HG02973 (cell line): ENCODE results near the gene MAN2B1.
"Not testable (repeated sequence)": the region's sequence is repeated elsewhere in the genome, so short reads cannot be mapped to it uniquely, and the experiment has no call there.

Source experiments
- ATAC-seq: cut with Tn5 transposase; IDR thresholded peaks from one replicate; pipeline ENCODE4 v1.9.1; 2021; ENCODE audit warnings: moderate library complexity; ENCODE audit not compliant: unreplicated experiment

MAN2B1 gene

DNA sequence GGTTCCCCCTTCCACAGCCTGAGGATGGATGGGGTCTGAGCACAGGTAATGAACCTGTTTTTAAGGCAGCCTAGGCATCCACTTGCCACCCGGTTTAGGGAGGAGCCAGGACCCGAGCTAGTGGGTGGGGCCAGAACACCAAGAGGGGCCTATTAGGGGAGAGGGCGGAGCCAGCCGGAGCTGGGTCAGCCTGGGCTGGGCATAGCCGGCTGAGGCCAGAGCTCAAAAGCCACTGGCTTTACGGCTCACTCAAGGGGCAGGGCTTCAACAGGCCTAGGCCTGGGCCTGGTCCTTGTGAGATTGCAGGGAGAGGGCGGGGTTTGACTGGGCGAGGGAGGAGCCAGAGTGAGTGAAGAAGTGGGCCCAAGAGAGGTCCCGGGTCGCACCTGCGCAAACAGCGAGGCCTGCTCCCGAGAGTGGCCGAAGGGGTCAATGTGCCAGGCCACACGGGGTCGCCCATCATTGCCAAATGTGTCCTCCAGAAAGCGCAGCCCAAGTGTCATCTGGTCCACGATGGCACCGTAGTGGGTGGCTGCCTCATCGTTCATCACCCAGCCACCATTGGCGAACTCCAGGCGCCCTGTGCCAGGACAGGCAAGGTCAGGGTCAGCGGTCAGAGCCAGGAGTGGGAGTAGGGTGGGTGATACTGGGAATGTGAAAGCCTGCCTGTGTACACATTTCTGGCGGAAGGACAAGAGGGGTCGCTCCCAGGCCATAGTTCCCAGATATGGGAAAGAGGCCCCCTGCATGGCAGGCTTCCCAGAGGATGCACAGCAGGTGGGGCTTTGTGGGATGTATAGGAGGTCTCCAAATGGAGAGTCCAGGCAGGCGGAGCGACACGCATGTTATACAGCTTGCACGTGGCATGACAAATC, 1.9 kb downstream of the MAN2B1 start:
- ATAC-seq, result no peak

GRCh38 chr19:12660980-12661379, 5.6 kb downstream of the MAN2B1 start:
- no peak for ATAC-seq

DNA sequence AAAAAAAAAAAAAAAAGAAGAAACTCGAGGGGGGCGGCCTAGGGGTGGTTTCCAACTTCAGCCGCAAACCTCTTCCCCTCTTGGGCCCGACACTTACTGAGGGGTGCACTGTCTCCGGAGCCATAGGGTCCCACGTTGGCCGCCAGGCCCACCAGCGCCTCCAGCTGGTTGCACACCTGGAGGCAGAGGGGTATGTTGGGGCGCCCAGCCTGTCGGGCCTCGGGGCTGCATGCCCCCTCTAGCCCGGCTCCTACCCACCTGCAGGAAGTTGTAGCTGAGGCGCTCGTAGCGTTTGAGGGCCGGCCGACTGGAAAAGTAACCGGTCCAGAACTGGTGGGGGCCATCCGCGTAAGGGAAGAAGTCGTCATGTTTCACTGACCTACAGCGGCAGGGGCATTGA, 8.6 kb downstream of the MAN2B1 start:
- no peak for ATAC-seq

- no peak for ATAC-seq
These were observed 9.5 kb downstream of the MAN2B1 start for GRCh38 chr19:12656899-12657571.

DNA sequence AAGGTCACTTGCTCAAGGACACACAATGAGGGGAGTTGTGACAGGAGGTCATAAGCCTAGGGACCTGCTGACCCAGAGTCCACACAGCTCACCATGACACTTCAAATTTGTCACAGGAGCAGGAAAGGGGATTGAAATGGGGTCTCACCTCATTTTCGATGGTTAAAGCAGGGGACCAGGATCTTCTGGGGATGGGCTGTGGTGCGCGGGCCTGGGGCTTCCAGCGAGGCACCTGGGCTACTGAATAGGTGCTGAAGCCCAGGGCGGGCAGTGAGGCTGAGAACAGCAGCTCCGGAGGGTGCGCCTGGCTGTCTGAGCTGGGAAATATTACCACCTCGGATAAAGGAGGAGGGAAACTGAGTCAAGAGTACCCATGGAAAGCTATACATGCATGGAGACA, 11.0 kb downstream of the MAN2B1 start:
- no peak for ATAC-seq

DNA sequence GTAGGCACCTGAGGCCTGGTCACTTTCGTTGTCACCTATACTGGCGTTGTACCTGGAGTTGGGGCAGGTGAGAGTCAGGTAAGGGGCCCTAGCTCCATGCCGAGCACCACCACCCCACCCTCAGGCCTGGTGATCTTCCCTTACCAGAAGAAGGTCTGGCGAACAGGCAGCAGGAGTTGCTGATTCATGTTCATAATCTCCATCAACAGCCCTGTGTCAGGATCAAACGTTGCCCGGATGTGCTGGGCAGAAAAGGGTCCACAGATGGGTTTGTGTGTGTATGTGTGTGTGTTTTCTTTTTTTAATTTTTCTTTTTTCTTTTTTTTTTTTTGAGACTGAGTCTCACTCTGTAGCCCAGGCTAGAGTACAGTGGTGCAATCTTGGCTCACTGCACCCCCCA, 14.3 kb downstream of the MAN2B1 start:
- ATAC-seq, result no peak

DNA sequence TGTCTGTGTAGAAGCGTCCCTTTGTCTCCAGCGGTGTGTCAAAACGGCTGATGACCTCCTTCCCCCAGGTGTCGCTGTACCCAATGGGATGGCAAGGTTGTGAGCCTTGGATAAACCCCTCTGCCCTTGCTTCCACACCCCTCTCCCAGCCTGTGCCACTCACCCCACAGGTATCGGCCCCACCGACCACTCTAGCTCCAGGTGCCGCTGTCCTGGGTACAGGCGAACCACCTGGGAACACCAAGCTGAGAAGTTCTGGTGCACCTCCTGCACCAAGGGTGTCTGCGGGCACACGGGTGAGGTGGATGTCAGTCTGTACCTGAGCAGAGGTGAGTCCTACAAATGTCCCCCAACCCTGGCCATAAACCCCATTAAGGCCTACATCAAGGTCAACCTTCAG, 16.6 kb downstream of the MAN2B1 start:
- no peak for ATAC-seq

DNA sequence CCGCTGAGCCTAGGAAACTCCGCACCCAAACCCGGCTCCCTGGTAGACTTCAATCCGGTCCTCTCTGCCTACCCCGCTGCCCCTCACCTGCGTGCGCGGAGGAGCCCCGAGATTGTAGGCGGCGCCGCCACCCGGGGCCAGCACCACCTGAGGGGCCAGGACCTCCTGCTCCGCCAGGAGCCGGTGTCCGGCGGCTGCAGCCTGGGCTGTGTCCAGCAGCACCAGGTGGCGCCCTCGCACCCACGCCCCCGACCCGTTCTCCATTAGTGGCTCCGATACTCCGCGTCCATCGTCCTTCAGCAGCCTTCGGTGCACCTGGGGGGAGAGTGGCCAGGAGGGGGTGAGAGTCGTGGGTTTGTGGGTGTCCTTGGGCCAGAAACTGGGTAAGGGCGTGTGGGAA, 18.5 kb downstream of the MAN2B1 start:
- ATAC-seq, result no peak

DNA sequence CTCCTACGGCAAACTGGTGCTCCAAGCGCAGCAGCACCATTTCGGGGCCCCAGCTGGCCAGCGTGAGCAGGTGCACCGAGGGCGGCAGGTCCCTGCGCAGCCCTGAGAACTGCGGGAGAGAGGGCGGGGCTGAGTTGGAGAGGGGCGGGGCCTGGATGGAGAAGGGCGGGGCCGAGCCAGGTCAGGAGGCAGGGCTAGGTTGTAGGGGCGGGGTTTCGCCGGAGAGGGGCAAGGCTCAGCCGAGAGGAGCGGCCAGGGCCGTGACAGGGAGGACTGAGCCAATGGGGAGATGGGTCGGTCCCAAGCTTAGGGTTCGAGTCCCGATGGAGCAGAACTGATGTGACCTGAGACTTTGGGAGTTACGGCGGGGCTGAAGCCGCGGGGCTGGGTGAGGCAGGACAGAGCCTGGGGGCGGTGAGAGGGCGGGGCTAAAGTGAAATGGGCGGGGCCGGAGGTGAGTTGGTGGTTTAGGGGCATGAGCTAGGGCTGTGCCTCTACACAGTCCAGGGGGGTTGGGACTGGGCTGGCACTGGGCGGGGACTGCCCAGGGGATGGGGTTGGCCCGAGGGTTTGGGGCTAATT, 19.0 kb downstream of the MAN2B1 start:
- no peak for ATAC-seq

DNA sequence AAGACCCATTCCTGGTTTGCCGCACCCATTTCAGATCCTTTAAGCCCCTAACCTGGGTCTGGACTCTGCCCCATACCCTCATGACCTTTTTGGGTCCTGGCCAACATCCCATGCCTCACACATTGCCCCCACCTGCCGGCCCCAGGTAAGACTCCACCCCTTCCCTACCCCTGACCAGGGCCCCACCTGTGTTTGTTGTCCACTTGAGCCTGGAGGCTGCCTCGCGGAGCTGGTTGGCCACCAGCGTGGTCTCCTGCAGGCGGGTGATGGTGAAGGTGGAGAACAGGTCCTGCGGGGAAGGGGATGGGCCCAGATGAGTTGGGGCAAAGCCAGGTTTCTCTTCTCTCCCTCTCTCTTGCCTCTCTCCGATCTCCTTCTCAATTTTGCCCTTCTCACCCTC, 19.5 kb downstream of the MAN2B1 start:
- ATAC-seq, result no peak

DNA sequence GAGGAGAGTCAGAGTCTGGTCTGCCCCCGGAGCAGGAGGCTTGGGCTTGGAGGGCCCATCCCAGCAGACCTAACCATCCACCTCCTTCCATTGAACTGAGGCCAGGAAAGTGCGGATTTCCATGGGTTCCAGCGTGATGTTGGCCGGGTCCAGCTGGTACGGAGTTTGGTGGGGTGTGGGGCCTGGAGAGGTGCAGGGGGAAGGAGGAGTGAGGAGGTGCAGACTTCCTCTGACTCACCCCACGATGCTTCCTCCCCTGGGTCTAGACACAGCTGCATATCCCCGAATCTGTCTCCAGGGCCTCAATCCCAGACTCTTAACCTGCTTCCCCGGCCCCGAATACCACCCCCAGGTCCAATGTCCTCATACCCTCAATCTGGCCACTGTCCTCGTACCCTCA, 20.0 kb downstream of the MAN2B1 start:
- ATAC-seq, result no peak

- not testable (repeated sequence) for ATAC-seq
These were observed 22.8 kb downstream of the MAN2B1 start for GRCh38 chr19:12643716-12644115.

- ATAC-seq, result no peak
These were observed 24.0 kb downstream of the MAN2B1 start for GRCh38 chr19:12642506-12642905.

- no peak for ATAC-seq
These were observed 25.1 kb downstream of the MAN2B1 start for GRCh38 chr19:12641456-12641855.

- ATAC-seq, result no peak
These were observed 26.5 kb downstream of the MAN2B1 start for GRCh38 chr19:12639901-12640613.

GRCh38 chr19:12638611-12639182, 27.8 kb downstream of the MAN2B1 start:
- ATAC-seq, result no peak

- no peak for ATAC-seq
These were observed 29.9 kb downstream of the MAN2B1 start for GRCh38 chr19:12636631-12637030.

DNA sequence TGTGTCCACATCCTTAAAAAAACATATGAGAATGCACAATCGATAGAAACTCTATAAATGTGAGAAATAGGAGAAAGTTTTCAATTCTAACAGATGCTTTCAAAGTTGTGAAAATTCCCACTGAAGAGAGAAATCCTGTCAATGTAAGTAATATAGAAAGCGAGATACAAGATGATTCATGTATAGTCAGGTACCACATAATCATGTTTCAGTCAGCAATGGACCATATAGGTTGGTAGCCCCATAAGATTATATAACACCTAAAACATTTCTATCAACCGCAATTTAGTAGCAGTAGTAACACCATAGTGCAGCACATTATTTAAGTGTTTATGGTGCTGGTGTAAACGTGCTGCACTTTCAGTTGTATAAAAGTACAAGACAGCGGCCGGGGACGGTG, 37.3 kb downstream of the MAN2B1 start:
- no peak for ATAC-seq

GRCh38 chr19:12628040-12629022, 38.2 kb downstream of the MAN2B1 start:
- no peak for ATAC-seq

DNA sequence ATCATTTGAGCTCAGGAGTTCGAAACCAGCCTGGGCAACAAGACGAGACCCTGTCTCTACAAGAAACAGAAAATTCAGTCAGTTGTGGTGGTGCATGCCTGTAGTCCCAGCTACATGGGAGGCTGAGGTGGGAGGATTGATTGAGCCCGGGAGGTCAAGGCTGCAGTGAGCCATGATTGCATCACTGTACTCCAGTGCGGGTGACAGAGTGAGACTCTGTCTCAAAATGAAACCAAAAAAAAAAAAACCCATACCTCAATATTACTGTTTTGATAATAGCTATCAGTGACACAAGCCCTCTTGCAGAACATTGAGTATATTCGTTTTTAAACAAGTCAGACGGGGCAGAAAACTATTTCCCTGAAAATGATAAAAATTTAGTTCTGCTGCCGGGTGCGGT, 39.6 kb downstream of the MAN2B1 start:
- ATAC-seq, result no peak
